HCT116 (cell line): ENCODE data around the gene PLD3. TPM values are rescaled to one million over a fixed set of nuclear protein-coding genes. Genes with fewer than 3 reads are reported as not detected.

Experiments used
- ATAC-seq: fragments of 200-7000 bp; cut with Tn5 transposase; 2 replicates; pipeline ENCODE4 v1.9.1; 2020; ENCODE audit warnings: mild to moderate bottlenecking, moderate library complexity
- BruUV-seq: library from RNA; stranded (reverse); fragments of 400-500 nt; replicated peaks from 2 replicates; lab custom pipeline; 2021; lab: Mats Ljungman, UMichigan
- CTCF ChIA-PET: fragments of 300-600 bp; sonication (Branson Sonifier 250); formaldehyde crosslinking; loops from one replicate; lab custom pipeline; 2021; ENCODE audit warnings: antibody characterized with exemption; lab: Charles Lee
- POLR2A ChIA-PET: fragments of 300-600, 350-600 bp; sonication (Branson Sonifier 250); formaldehyde crosslinking; loops from one replicate; lab custom pipeline; 2021; ENCODE audit warnings: antibody characterized with exemption; lab: Charles Lee
- RAD21 ChIA-PET, 2 experiments: fragments of 300-600 bp; sonication (Branson Sonifier 250); formaldehyde crosslinking; loops; one replicate each; lab custom pipeline; 2023; ENCODE audit warnings: low total read pairs in 2 of 2; ENCODE audit not compliant: uncharacterized antibody in 2 of 2, unreplicated experiment in 2 of 2, low non-redundant PET in 1 of 2; lab: Charles Lee
- DNase-seq: peaks from one replicate; pipeline ENCODE4 v3.0.0-alpha.2; 2010; ENCODE audit warnings: low read depth, low spot score
- H2AFZ ChIP-seq: fragments of 200-600 bp; shearing (Covaris generic), sonication (generic); 2 replicates; pipeline ENCODE4 v1.6.1; 2017; ENCODE audit warnings: low read depth, mixed run types, mixed read lengths, antibody characterized with exemption, low read length; ENCODE audit not compliant: poor library complexity, severe bottlenecking
- H3K27ac ChIP-seq: 2 replicates; pipeline ENCODE4 v1.5.1; 2012; ENCODE audit warnings: low read depth, low read length
- H3K27me3 ChIP-seq: fragments of 200-600 bp; sonication (generic); 2 replicates; pipeline ENCODE4 v1.6.1; 2016; ENCODE audit warnings: mixed run types, low read length, mixed read lengths; ENCODE audit not compliant: insufficient read depth
- H3K36me3 ChIP-seq, 2 experiments: fragments of 200-500 bp in 1 of 2; fragments of 200-600 bp in 1 of 2; sonication (Bioruptor generic) in 1 of 2; sonication (generic) in 1 of 2; 2 replicates each; pipeline versions ENCODE4 v1.5.1 to v1.6.1; 2014 to 2016; ENCODE audit warnings: low read length in 2 of 2, inconsistent platforms in 1 of 2, mixed read lengths in 1 of 2, mixed run types in 1 of 2; ENCODE audit not compliant: insufficient read depth in 2 of 2, control insufficient read depth in 1 of 2
- H3K4me1 ChIP-seq, 2 experiments: fragments of 200-600 bp in 1 of 2; sonication (generic) in 1 of 2; 2 replicates each; pipeline versions ENCODE4 v1.5.1 to v1.6.1; 2012 to 2017; ENCODE audit warnings: low read length in 2 of 2, inconsistent platforms in 1 of 2, mild to moderate bottlenecking in 1 of 2, mixed read lengths in 1 of 2, mixed run types in 1 of 2, moderate library complexity in 1 of 2; ENCODE audit not compliant: insufficient read depth in 2 of 2, control insufficient read depth in 1 of 2
- H3K4me2 ChIP-seq: fragments of 200-600 bp; sonication (generic); 2 replicates; pipeline ENCODE4 v1.6.1; 2017; ENCODE audit warnings: mixed run types, low read length, mixed read lengths
- H3K4me3 ChIP-seq, 2 experiments: fragments of 200-600 bp in 1 of 2; sonication (generic) in 1 of 2; replicated peaks in 1 of 2; 2 replicates each; pipeline ENCODE4 v1.5.1; 2011 to 2016; ENCODE audit warnings: low read length in 2 of 2, control low read depth in 1 of 2, low read depth in 1 of 2, mild to moderate bottlenecking in 1 of 2, mixed read lengths in 1 of 2, mixed run types in 1 of 2
- H3K79me2 ChIP-seq: fragments of 200-600 bp; sonication (generic); 2 replicates; pipeline ENCODE4 v1.6.1; 2017; ENCODE audit warnings: mild to moderate bottlenecking, mixed run types, low read length, moderate library complexity, mixed read lengths; ENCODE audit not compliant: insufficient read depth
- H3K9ac ChIP-seq: fragments of 200-600 bp; sonication (generic); 2 replicates; pipeline ENCODE4 v1.6.1; 2016; ENCODE audit warnings: low read length, mixed read lengths
- H3K9me2 ChIP-seq: fragments of 200-600 bp; sonication (generic), shearing (Covaris generic); 2 replicates; pipeline ENCODE4 v1.6.1; 2017; ENCODE audit warnings: mixed run types, mild to moderate bottlenecking, moderate library complexity; ENCODE audit not compliant: insufficient read depth
- H3K9me3 ChIP-seq, 2 experiments: fragments of 200-500 bp in 1 of 2; fragments of 200-600 bp in 1 of 2; sonication (Bioruptor generic) in 1 of 2; sonication (generic) in 1 of 2; 2 replicates each; pipeline ENCODE4 v1.6.1; 2014 to 2017; ENCODE audit warnings: low read length in 2 of 2, mixed read lengths in 2 of 2, inconsistent platforms in 1 of 2, low read depth in 1 of 2, mild to moderate bottlenecking in 1 of 2, mixed run types in 1 of 2, moderate library complexity in 1 of 2; ENCODE audit not compliant: control insufficient read depth in 1 of 2, insufficient read depth in 1 of 2
- H4K20me1 ChIP-seq: fragments of 200-600 bp; sonication (generic), shearing (Covaris generic); 2 replicates; pipeline ENCODE4 v1.6.1; 2017; ENCODE audit warnings: mixed run types, mild to moderate bottlenecking, moderate library complexity; ENCODE audit not compliant: insufficient read depth
- ATF3 ChIP-seq: IDR thresholded peaks from 2 replicates; pipeline ENCODE4 v1.6.1; 2012
- EGR1 ChIP-seq: IDR thresholded peaks from 2 replicates; pipeline ENCODE4 v1.6.1; 2012; ENCODE audit warnings: low read depth
- EZH2phosphoT487 ChIP-seq: fragments of 200-600 bp; IDR thresholded peaks from 2 replicates; pipeline ENCODE4 v1.6.1; 2018; ENCODE audit warnings: antibody characterized with exemption, borderline replicate concordance
- JUND ChIP-seq: IDR thresholded peaks from 2 replicates; pipeline ENCODE4 v1.6.1; 2012
- MAX ChIP-seq: IDR thresholded peaks from 2 replicates; pipeline ENCODE4 v1.6.1; 2012
- POLR2AphosphoS5 ChIP-seq: IDR thresholded peaks from 2 replicates; pipeline ENCODE4 v1.6.1; 2011; ENCODE audit warnings: mild to moderate bottlenecking, low read depth, low read length, moderate library complexity
- RAD21 ChIP-seq: IDR thresholded peaks from 2 replicates; pipeline ENCODE4 v1.6.1; 2012; ENCODE audit warnings: low read depth, mild to moderate bottlenecking
- YY1 ChIP-seq: IDR thresholded peaks from 2 replicates; pipeline ENCODE4 v1.6.1; 2011; ENCODE audit warnings: low read length, low read depth, moderate library complexity, mild to moderate bottlenecking; ENCODE audit not compliant: insufficient replicate concordance; ENCODE audit errors: extremely low read depth
- intact Hi-C: fragments of 100-400 bp; cut with micrococcal nuclease; formaldehyde crosslinking; loops from 2 replicates; pipeline ENCODE4 v1.10.0; 2022
- total RNA-seq: library from RNA; stranded (reverse); gene quantifications from one replicate; pipeline ENCODE4 v1.2.1, GENCODE V29; 2021; ENCODE audit not compliant: unreplicated experiment
- TF ChIP-seq, protein P1 (sequence below), 3 experiments: fragments of 200-600 bp in 1 of 3; sonication (generic) in 1 of 3; IDR thresholded peaks in 2 of 3; conservative IDR thresholded peaks in 1 of 3; 2 replicates each; pipeline ENCODE4 v1.5.1; 2012 to 2017; ENCODE audit warnings: low read depth in 2 of 3, low read length in 2 of 3, antibody characterized with exemption in 1 of 3, borderline replicate concordance in 1 of 3, control low read depth in 1 of 3, mild to moderate bottlenecking in 1 of 3, mixed read lengths in 1 of 3, mixed run types in 1 of 3, moderate library complexity in 1 of 3; ENCODE audit not compliant: insufficient read depth in 1 of 3
- TF ChIP-seq, protein P2 (sequence below): IDR thresholded peaks from 2 replicates; pipeline ENCODE4 v1.6.1; 2011; ENCODE audit warnings: mild to moderate bottlenecking, low read length, moderate library complexity; ENCODE audit not compliant: insufficient replicate concordance; ENCODE audit errors: extremely low read depth

PLD3 gene
- total RNA-seq, 1 experiment from 2014 or later = 123 TPM

GRCh38 chr19:40331052-40331451 is 17.4 kb upstream of the PLD3 start:
- BruUV-seq = no TSS peak
- H3K27ac ChIP-seq = no peak overlapping the region
- CTCF ChIA-PET = no interaction called here

More at GRCh38 chr19:40331052-40331451, 17.4 kb upstream of the PLD3 start:
- H3K9me2 ChIP-seq = no peaks in the 10 kb centered on the region
- H3K4me2 ChIP-seq = no peak overlapping the region
- RAD21 ChIA-PET = no interaction called here
- no peak for ATAC-seq
- H2AFZ ChIP-seq = no peak overlapping the region
- POLR2A ChIA-PET = interaction anchor here (1.1 kb wide), 1 partner anchor 12 kb away, joined by 3 read pairs; no protein-coding TSS in a partner anchor
- H3K9me3 ChIP-seq = no peaks in the 10 kb centered on the region
- TF ChIP-seq EZH2phosphoT487 (no peak), MAX (no peak), ATF3 (no peak), YY1 (no peak), POLR2AphosphoS5 (no peak), RAD21 (no peak), JUND (no peak), EGR1 (no peak)
- TF ChIP-seq, protein P1, sequence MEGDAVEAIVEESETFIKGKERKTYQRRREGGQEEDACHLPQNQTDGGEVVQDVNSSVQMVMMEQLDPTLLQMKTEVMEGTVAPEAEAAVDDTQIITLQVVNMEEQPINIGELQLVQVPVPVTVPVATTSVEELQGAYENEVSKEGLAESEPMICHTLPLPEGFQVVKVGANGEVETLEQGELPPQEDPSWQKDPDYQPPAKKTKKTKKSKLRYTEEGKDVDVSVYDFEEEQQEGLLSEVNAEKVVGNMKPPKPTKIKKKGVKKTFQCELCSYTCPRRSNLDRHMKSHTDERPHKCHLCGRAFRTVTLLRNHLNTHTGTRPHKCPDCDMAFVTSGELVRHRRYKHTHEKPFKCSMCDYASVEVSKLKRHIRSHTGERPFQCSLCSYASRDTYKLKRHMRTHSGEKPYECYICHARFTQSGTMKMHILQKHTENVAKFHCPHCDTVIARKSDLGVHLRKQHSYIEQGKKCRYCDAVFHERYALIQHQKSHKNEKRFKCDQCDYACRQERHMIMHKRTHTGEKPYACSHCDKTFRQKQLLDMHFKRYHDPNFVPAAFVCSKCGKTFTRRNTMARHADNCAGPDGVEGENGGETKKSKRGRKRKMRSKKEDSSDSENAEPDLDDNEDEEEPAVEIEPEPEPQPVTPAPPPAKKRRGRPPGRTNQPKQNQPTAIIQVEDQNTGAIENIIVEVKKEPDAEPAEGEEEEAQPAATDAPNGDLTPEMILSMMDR (IDR thresholded peaks at IDR 0.05 in 2 of 3, conservative IDR thresholded peaks at IDR 0.05 in 1 of 3; ENCODE audit: borderline replicate concordance in 1 of 3, insufficient read depth in 1 of 3, low read depth in 2 of 3, low read length in 2 of 3) = no peak
- TF ChIP-seq, protein P2, sequence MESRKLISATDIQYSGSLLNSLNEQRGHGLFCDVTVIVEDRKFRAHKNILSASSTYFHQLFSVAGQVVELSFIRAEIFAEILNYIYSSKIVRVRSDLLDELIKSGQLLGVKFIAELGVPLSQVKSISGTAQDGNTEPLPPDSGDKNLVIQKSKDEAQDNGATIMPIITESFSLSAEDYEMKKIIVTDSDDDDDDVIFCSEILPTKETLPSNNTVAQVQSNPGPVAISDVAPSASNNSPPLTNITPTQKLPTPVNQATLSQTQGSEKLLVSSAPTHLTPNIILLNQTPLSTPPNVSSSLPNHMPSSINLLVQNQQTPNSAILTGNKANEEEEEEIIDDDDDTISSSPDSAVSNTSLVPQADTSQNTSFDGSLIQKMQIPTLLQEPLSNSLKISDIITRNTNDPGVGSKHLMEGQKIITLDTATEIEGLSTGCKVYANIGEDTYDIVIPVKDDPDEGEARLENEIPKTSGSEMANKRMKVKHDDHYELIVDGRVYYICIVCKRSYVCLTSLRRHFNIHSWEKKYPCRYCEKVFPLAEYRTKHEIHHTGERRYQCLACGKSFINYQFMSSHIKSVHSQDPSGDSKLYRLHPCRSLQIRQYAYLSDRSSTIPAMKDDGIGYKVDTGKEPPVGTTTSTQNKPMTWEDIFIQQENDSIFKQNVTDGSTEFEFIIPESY = no peak
- H4K20me1 ChIP-seq = no peaks in the 10 kb centered on the region
- peaks cover 20 to 37% of the 10 kb centered on the region in 2 experiments for H3K36me3 ChIP-seq
- intact Hi-C loops = no loop called here
- H3K27me3 ChIP-seq = no peaks in the 10 kb centered on the region
- no peak overlapping the region for H3K9ac ChIP-seq
- DNase-seq = no peak
- H3K4me3 ChIP-seq = no peak overlapping the region
- no peaks in the 10 kb centered on the region; the same call in 1 of the 2 replicates for H3K79me2 ChIP-seq
- no peaks in the 10 kb centered on the region for H3K4me1 ChIP-seq
